Esophagus squamous epithelium (tissue), 4 donors: ENCODE measurements around the gene DNMT3L.
"Not testable (repeated sequence)": the region's sequence is repeated elsewhere in the genome, so short reads cannot be mapped to it uniquely, and the experiment has no call there.

Source experiments
- CTCF ChIP-seq, 6 experiments: fragments of 450-650 bp in 4 of 6; fragments of 200-600 bp in 2 of 6; sonication (generic) in 2 of 6; IDR thresholded peaks; one replicate each; pipeline ENCODE4 v1.5.1; 2016 to 2019; ENCODE audit warnings: antibody characterized with exemption in 6 of 6, mild to moderate bottlenecking in 4 of 6, moderate library complexity in 4 of 6
- POLR2A ChIP-seq, 4 donors: fragments of 450-650 bp; IDR thresholded peaks; one replicate each; pipeline ENCODE4 v1.6.1; 2017; ENCODE audit warnings: antibody characterized with exemption in 4 of 4, mild to moderate bottlenecking in 4 of 4, moderate library complexity in 3 of 4

GRCh38 chr21:44249204-44250037, 12.3 kb downstream of the DNMT3L start:
- TF ChIP-seq CTCF, POLR2A (IDR thresholded peaks at IDR 0.05): not testable (repeated sequence)
